SH-SY5Y (cell line): ENCODE data around the gene OR52K1.

ENCODE experiments used
- GATA2 ChIP-seq: IDR thresholded peaks from 2 replicates; pipeline ENCODE4 v1.6.1; 2011; ENCODE audit warnings: mild to moderate bottlenecking, low read depth, low read length
- GATA3 ChIP-seq: IDR thresholded peaks from 2 replicates; pipeline ENCODE4 v1.6.1; 2011; ENCODE audit warnings: low read depth, mild to moderate bottlenecking, low read length, moderate library complexity

The OR52K1 gene

DNA sequence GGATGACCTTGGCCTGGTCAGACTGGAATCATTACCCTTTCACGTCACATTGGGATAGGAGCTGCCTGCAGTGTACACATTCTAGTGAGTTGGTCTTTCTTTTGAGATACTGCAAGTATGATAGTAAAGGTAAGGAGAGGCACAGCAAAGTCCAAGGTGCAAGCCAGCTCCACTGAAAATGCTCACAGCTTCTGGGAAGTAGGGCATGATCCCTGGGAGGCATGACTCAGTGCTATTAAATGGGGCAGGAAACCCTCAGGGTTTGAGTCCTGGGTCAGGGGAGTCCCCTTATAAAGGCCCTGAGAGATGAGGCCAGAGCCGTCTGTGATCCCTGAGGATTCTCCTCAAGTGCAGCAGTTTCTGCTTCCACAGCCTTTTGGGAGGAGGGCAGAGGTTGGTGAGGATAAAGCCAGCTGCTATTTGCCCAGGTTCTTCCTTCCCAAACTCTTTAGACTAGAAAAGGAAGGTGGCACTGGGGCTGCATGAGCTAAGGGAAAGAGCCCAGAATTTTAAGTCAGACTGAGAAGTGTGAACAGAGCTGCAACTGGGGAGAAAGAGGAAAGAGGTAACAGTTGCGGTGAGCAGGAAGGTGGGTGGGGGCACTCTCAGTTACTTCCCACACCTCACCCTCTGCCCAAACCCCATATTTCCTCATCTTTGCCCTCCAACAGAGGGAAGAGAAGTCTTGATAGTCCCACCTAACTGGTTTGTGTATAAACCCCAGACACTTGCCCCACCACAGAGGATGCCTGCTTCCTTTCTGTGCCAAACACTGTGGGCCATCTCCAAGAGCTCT is 14.4 kb upstream of the OR52K1 start:
- no peak for TF ChIP-seq GATA2
- no peak for TF ChIP-seq GATA3

DNA sequence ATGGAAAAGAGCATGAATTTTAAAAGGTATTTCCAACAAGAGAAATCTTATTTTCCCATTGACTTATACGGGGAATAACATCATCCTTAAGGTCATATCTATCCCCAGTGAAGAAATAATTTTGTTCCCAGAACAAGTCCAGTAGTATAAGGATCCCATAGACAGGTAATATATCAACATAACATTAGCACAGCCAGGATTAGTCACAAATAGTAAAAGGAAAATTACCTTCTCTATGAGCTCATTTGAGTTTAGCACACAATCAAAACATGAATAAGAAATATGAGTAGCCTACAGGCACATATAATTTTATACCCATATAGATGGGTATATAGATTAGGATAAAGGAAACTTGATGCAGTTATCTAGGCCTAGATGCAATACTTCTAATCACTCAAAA is 2.8 kb upstream of the OR52K1 start:
- TF ChIP-seq GATA3 (no peak), GATA2 (no peak)

DNA sequence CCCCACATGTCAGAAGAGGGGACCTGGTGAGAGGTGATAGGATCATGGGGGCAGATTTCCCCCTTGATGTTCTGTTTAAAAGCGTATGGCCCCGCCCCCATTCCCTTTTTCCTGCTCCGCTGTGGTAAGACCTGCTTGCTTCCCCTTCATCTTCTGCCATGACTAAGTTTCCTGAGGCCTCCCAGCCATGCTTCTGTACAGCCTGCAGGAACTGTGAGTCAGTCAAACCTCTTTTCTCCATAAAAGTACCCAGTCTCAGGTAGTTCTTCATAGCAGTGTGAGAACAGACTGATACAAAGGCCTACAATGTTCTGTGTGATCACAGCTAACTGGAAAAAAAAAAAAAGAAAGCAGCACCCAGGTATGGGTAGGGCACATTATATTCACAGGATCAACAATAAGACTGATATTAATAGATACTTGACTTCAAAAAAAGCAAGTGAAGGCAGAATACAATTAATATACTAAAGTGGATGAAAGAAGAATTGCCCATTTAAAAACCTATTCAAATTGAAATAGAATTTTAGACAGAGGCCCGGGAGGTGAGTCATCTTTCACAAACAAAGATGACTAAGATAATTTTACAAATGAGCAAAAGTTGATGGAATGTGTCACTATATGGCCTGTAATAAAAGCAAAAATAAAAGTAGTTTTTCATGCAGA is 1.7 kb upstream of the OR52K1 start:
- TF ChIP-seq GATA2 (no peak), GATA3 (no peak)

DNA sequence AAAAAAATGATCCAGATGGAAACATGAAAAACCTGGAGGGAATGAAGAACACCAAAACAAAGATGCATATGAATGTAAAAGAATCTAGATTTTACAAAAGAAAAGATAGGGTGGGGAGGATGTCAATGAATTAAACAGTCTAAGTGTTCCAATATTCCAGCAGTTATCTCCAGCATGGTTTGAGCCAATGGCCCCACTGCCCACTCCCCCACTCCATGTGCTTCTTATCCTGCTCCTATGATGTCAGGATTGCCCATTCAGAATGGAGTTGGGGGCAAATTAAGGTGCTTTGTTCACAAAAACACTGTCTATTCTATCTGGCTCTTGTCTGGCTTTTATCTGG is 1.2 kb upstream of the OR52K1 start:
- TF ChIP-seq GATA2 (no peak), GATA3 (no peak)

DNA sequence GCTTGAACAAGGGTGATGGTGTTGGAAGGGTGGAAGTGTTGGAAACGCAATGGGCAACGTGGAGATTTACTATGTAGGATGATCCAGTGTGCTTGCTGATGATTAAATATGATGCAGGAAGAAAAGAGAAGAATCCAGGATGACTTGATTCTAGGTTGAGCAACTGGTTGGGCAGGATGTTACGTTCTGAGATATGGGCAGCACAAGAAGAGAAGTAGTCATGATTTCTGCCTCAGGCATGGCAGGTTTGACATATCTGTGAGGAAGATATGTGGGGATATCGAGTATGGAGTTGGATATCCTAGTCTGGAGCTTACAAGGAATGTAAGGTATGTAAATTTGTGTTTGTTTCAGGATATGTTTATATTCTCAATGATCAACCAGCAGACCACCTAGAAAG is 1.9 kb downstream of the OR52K1 start:
- TF ChIP-seq GATA2 = no peak
- no peak for TF ChIP-seq GATA3

DNA sequence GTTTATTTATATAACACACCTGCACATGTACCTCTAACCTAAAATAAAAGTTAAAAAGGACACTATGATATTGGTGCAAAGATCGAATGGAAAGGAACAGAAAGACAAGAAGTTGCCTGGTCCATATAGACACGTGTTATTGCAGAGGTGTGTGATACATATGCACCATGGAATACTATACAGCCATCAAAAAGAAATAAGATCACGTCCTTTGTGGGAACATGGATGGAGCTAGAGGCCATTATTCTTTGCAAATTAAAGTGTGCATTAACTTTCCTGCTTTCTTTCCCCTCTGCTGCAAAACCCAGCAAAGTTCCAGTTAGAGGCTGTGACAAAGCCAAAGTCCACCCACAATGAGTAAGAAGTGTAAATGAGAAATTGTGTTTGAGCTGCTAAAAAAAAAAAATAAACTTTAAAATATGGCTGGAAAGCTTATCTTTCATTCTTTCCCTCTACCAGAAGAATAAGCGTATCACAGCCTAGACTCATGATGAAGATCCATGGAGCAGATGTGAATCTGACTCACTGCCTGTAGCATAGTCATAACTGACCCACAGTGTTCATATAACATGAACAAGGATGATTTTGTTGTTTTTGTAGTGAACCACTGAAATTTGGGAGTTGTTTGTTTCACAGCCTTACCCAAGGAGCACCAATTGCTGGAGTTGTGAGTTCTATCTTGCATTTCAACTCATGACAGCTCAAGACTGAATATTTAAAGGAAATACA is 9.6 kb downstream of the OR52K1 start:
- TF ChIP-seq GATA3 = no peak
- TF ChIP-seq GATA2 = no peak

DNA sequence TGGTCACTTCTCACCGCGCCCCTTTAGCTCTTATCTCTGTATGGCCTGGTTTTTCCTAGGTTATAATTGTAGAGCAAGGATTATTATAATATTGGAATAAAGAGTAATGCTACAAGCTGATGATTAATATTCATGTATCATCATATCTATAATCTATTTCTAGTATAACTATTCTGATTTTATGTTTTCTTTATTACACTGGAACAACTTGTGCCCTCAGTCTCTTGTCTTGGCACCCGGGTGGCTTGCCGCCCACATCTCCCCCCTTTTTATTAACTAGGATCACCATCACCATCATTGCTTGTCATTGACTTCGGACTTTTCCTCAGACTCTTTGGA is 11.0 kb downstream of the OR52K1 start:
- no peak for TF ChIP-seq GATA2
- TF ChIP-seq GATA3 = no peak

DNA sequence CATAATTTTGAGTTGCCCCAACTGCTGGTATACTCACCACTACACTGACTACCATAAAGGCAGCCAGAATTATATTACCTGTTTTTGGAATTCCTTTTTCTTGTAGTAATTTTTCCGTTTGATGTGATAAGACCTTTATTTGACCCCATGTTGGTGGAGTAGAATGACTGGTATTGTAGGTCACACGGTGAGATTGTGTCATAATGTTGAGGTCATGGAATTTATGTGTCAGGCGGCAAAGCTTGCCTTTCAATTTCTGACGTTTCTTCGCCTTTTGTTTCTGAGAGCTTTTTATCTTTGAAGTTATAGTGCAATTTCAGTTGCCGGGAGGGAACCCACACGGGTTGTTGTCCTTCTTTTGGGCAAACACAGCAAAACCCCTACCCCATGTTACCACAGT is 13.0 kb downstream of the OR52K1 start:
- TF ChIP-seq GATA3 (no peak), GATA2 (no peak)

DNA sequence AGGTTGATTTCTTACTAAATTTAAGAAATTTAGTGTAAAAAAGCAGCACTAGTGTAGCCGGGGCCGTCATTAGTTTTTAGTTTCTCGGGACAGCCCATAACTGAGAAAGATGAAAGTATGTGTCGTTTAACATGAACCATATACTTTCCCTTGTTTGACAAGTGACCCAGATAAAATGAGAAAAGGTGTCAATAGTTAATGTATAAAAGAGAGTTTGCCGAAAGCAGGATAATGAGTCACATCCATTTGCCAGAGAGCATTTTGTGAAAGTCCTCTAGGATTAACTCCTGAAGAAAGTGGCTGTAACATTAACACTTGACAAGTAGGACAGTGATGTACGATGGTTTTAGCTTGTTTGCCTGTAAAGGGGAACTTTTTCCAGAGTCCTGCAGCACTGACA is 13.5 kb downstream of the OR52K1 start:
- no peak for TF ChIP-seq GATA3
- no peak for TF ChIP-seq GATA2

DNA sequence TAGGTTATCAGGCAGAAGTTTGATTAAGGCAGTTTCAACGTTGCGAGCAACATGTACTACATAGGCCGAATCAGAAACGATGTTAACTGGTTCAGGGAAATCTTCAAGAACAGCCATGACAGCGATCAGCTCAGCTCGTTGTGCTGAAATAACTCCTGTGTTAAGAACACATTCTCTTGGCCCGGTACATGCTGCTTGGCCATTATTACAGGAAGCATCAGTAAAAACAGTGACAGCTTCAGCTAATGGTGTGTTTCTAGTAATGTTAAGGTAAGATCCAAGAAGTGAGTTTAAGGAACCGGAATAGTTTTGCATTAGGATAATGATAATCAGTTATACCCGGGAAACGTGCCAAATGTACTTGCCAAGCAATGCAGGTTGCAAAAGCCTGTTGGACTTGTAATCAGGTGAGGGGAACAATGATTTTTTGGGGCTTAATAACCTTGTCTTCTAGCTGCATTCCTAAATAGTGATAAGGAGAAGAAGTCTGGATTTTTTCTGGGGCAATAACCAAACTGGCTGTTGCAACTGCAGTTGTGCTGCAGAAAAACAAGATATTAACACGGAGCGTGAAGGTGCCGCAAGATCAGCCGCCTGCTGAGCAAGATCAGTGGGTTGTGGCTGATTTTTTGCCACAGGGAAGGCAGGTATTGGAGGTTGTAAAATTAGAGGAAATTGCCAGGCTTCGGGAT is 14.3 kb downstream of the OR52K1 start:
- TF ChIP-seq GATA2 (no peak), GATA3 (no peak)

DNA sequence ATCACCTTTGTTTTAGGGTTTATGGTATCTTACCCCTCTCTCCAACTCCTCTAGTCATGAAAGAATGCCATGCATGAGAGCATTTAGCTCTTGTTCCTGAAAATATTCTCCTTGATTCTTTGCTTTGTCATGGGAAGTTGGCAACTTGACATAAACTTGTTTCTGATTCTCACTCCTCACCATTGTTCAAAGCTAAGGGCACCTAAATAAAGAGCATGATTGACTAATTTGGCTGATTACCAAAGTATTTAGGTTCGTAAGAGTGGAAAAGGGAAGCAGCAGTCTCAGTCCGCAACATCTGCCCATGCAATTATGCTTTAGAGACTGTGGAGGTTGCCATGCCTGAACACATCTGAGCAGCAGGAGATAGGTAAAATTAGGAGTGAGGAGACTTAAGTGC is 26.4 kb downstream of the OR52K1 start:
- TF ChIP-seq GATA3 (no peak), GATA2 (no peak)

DNA sequence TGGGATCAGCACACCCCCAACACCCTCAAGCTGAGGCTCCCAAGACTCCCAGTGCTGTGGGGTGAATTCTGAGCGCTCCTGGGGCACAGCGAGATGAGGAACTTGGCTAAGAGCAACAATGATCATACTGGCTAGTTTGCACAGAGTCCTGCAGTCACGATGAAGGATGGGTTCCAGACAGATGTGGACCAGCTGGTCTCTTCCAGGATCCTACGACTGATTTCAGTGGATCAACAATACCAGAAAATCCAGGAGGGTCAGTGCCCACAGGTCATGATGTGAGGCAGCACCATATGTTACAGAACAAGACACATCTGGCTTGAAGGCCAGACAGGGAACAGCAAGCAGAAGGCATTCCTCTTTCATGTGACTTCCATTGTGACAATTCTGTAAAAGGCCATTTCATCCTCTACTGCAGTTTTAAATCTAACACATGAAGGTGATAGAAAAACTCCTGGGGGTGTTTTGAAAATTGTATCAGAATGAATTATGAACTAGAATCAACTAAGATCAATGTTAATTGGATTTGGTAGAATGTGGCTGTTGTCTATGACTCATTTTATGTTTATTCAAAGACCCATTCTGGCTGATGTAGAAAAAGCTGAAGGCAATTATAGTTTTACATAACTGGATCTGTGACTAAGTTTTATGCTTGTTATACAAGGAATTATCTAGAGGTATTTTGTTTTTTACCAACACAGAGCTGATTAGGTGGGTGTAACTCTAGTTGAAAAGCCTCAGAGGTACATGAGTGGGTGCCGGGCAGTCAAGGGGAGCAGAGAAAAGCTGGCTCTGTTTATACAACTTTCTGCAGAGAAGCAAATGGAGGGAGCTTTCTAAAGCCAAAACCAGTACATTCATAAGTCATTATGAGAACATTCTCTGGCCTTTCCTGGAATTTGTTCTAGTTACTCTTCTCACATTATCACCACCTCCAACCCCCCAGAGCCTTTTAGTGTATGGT is 29.1 kb downstream of the OR52K1 start:
- TF ChIP-seq GATA2 = no peak
- no peak for TF ChIP-seq GATA3

DNA sequence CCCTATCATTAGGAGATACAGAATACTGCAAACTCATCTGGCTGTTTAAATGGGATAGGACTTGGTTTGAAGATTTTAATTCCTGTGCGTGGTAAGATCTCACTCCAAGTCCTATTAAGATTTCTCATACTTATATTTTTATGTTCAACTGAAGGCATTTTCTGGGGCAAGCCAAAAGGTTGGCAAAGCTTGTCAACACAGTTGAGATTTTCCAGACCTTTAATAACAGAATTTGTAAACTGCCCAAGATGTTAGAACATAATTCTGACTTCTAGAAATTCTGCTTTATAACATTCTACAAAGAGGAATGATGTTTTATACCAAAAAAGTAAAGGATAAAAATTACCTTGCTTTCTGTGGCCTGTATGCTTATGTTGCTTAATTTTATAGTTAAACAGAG is 31.8 kb downstream of the OR52K1 start:
- TF ChIP-seq GATA2 = no peak
- no peak for TF ChIP-seq GATA3
